GM21717 (cell line): Measurements from ENCODE around the gene BIRC6.
"Not testable (repeated sequence)": the region's sequence is repeated elsewhere in the genome, so short reads cannot be mapped to it uniquely, and the experiment has no call there.

ENCODE experiments used
- ATAC-seq: cut with Tn5 transposase; IDR thresholded peaks from one replicate; pipeline ENCODE4 v1.9.1; 2021; ENCODE audit warnings: mild to moderate bottlenecking, moderate library complexity; ENCODE audit not compliant: unreplicated experiment

The BIRC6 gene

DNA sequence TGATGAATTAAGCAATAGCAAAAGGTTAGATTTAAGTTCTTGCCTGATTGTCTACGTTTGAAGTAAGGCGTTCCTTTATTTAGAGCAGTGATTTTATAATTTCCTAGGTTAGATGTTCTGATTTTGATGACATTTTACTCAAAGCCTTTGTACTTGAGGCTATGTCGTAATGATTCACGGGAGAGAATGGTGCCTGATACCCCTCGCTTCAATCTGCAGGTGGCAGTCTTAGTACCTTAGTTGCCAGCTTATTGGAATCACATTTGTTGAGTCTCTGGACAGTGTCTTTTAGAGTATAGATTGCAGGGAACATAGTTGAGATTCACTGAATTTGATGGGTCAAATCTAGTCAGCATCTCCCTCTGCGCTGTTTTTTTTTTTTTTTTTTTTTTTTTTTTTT is 89.5 kb downstream of the BIRC6 start:
- no peak for ATAC-seq

DNA sequence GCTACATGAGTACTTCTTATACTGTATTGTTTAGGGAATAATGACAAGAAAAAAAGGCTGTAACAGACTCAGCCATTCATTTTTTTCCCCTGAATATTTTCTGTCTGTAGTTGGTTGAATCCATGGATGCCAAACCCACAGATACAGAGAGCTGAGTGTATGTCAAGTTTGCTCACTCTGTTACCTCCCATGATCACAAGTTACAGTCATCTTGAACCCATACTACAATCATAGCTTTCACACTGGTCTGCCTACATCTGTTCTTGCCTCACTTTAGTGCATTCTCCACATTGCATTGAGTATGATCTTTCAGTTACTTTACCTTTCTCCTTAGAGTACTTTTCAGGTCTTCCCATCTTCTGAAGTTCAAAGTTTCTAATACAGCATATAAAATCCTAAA is 94.0 kb downstream of the BIRC6 start:
- ATAC-seq: no peak

DNA sequence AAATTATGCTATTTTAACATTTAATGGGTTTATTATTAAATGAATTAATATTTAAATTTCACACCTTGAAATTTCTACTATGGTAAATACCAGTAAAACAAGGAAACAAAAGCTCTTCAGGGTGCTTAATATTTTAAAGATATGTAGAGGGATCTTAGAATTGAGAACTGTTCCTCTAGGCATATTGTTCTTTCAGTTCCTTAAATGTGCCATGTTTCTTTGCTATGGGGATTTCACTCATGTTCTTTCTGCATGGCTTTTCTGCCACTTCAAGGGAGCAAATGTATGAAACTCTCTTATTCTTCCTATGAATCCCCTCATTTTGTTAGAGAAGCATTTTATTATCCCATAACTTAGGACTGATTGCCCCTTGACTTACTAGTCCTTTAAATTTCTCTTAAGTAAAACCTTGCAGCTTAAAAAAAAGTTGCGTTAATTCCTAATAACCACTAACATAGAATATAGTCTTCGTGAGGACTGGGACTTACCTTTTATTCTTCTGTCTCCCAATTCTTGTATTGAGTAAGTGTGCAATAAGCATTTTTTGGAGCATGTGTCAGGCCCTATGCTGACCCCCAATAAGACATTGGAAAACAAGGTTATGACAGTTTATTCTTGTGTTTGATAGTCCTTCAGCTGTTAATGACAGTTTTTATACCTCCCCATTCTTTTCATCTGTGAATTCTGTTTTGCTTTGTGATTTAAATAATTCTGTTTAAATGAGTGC is 95.7 kb downstream of the BIRC6 start:
- no peak for ATAC-seq

DNA sequence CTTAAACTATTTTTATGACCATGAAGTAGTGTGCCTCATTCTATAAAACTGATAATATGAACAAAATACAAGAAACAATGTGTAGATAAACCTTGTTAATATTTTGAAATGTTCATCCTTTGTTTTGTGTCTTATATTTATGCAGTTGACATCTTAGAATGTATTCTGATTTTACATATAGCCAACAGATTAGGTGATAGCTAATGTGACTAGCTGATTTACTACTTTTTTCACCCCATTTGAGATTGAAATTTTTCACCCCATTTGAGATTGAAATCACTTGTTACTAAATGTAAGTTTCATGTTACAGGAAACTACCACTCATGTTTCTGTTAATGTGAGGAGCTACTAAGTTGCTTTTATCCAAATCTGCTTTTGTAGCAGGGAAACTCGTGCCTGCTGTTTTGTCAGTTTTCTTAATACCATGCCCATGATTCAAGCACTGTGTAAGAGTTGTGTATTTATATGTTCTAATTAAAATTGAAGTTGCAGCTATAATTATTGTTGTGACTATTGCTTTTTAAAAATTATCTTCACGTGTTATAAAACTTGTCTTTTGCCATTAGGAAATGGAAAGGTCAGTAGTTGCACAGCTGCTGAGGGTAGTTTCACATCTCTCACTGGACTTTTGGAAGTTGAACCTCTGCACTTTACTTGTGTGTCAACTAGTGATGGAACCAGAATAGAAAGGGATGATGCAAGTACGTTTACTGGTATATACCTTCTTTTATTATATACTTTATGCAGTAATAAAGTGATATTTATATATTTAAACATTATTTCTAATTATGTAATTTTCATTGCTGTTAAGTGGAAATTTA is 96.6 kb downstream of the BIRC6 start:
- no peak for ATAC-seq

DNA sequence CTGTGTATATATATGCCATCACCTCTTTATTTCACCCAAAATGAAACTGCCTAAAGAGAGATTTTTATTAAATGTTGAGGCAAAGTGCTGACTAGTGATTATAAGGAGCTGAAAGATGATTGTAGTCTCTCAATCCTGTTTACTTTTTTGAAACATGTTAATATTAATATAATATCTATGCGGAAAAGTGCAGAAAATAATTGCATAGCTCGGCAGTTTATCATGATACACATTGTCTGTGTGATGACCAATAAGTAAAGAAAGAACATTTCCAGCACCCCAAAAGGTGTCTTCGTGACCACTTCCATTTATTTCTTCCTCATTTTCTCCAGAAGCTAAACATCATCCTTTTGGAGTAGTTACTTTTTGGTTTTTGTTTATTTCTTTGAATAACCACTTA is 99.0 kb downstream of the BIRC6 start:
- ATAC-seq: no peak

DNA sequence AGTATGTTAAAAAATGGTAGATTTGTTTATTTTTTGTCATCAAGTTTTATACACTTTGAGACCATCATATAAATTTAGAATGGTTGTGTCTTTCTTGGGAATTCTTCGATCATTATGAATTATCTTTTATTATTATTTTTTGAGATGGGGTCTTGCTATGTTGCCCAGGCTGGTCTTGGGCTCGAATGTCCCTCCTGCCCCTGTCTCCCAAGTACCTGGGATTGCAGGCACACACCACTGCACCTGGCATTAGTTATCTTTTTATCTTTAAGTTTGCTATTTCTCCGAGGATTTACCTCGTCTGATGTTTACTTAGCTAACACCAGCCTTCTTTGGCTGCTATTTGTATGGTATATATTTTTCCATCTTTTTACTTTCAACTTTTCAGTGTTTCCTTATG is 100.0 kb downstream of the BIRC6 start:
- ATAC-seq: no peak

GRCh38 chr2:32457814-32458213 is 101.0 kb downstream of the BIRC6 start:
- no peak for ATAC-seq

GRCh38 chr2:32460861-32461260 is 104.0 kb downstream of the BIRC6 start:
- not testable (repeated sequence) for ATAC-seq

DNA sequence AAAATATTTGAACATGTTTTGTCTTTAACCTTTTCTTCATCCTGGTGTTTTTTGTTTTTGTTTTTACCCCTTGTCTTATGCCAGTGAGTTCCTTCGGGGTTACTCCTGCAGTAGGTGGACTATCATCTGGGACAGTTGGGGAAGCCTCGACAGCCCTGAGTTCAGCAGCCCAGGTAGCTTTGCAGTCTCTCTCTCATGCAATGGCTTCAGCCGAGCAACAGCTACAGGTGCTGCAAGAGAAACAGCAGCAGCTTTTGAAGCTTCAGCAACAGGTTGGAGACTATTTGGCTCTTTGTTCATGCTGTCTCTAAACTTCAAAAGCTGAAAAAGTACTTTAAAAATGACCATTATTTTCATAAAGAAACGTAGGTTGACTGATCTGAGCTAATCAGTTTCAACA is 106.3 kb downstream of the BIRC6 start:
- no peak for ATAC-seq

DNA sequence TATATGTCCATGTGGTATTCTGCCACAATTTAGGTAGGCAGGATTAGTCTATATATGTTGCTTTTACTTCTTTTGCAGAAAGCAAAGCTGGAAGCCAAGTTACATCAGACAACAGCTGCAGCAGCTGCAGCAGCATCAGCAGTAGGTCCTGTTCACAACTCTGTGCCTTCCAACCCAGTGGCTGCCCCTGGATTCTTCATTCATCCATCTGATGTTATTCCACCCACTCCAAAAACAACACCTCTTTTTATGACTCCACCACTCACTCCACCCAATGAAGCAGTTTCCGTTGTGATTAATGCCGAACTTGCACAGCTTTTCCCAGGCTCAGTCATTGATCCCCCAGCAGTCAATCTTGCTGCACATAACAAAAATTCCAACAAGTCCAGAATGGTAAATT is 107.6 kb downstream of the BIRC6 start:
- ATAC-seq: no peak

DNA sequence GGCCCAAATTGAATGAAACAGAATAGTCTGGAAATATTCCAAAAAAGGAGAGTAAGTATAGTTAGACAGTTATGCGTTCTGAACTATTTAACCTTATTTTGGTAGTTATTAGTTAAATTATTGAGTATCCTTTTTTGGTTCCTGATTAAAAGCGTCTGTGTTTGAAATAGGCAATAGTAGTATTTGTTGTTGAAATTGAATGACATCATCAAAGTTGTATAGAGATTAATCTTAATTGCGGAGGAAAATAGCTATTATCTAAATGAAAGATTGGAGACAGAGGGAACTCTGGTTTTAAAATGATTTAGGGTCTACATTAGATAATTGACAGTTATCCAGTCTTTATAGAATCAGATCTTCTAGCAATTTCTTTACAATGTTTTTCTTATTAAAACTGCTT is 115.8 kb downstream of the BIRC6 start:
- ATAC-seq: no peak

- ATAC-seq: no peak
These were observed 117.6 kb downstream of the BIRC6 start for GRCh38 chr2:32474381-32474780.

GRCh38 chr2:32478889-32479620 is 122.2 kb downstream of the BIRC6 start:
- no peak for ATAC-seq

GRCh38 chr2:32479993-32480392 is 123.2 kb downstream of the BIRC6 start:
- ATAC-seq: no peak

GRCh38 chr2:32482471-32482870 is 125.6 kb downstream of the BIRC6 start:
- no peak for ATAC-seq

DNA sequence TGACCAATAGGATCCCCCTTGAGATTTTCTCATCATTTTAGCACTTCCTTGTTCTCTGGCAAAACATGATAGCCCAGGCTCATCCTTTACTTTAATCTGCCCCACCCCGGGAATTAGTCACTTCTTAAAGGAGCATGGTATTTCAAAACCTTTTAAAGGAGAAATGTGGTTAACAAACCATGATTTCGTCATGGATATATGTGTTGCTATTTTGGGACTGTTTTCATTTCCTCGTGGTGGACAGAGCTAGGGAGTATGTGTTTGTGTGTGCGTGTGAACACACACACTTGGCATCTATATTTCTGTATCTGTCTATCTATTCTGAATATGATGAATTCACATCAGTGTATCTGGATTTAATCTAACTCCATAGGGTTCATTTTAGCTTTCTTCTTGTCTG is 128.1 kb downstream of the BIRC6 start:
- no peak for ATAC-seq

GRCh38 chr2:32485399-32485798 is 128.6 kb downstream of the BIRC6 start:
- no peak for ATAC-seq

DNA sequence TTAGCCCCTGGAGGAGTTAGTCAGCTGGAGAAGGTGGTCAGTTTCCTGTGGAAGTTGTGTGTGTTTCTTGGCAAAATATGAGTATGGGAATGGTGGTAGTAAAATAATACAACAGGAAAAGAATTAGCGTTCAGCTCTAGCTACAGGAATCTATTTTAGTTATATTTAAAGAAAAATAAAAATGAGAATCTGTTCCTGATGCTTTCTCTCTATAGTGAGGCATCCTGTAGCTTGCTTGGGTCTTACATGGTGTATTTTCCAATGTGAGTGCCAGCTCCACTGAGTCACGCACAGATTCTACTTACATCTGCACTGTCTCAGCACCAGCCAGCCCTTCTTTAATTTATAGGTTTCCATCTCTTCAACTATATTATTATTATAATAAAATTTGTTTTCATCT is 132.2 kb downstream of the BIRC6 start:
- ATAC-seq: no peak

DNA sequence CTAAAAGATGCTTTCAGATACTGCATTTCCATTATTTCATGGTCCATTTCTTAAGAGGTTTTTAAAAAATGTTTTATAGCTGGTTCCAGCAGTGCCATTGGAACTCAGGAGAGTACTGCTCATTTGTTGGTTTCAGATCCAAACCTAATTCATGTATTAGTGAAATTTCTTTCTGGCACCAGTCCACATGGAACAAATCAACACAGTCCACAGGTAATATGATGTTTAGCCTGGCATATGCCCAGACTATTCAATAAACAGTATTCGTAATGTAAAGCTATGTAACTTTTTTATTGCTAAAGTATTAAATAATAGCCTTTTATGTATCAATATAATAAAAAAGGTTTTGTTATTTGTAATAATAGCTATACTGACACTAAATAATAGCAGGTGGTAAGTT is 134.5 kb downstream of the BIRC6 start:
- no peak for ATAC-seq

DNA sequence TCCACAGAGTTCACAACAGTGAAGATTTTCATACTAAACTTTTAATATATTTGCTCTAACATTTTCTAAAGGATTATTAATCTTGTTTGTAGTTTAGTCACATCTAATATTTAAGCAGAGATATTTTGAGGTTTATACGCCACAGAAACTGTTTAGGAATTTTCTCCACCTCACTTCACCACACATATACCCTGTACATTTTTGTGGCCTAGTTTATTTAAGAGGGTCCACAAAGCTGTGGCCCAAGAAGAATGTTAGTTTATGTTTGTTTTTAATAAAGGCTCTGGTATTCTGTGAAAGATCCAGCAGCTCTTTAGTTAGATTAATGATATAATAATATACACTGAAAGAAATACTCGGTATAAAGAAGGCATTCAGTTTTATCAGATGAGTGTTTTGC is 138.3 kb downstream of the BIRC6 start:
- no peak for ATAC-seq

DNA sequence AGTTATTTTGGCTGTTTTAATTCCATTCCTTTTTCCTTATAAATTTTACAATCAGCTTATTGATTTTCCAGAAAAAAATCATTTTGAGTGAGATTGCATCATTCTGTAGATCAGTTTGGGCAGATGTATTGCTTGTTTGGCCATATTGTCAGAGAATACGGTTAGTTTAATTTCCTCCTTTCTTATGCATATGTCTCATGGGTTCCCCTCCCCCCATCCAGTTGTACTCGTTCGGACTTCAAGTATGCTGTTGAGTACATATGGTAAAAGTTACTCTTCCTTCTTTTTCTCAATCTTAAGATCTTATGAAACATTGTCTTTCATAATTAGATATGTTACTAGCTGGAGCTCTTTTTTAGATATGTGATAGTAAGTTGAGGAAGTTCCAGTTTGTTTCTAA is 139.8 kb downstream of the BIRC6 start:
- ATAC-seq: no peak

DNA sequence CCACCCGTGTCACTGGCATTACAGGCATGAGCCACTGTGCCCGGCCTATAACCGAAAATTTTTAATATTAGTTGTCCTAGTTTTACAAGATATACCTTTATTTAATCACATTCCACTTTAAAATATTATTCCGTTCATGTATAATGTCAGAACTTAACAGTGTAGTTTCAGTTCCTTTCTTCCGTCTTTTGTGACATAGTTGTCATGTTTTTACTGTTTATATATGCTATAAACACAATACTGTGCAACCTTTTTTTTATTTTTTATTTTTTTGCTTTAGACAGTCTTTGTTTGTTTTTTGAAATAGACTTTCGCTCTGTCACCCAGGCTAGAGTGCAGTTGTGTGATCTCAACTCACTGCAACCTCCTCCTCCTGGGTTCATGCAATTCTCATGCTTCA is 141.5 kb downstream of the BIRC6 start:
- ATAC-seq: no peak
